Measurements from ENCODE around the gene LRRC32. TPM values are rescaled to one million over a fixed set of nuclear protein-coding genes. Genes with fewer than 3 reads are reported as not detected.

Gene LRRC32
- polyA plus RNA-seq, 3 donors: 1.5 TPM; not detected in 2

DNA sequence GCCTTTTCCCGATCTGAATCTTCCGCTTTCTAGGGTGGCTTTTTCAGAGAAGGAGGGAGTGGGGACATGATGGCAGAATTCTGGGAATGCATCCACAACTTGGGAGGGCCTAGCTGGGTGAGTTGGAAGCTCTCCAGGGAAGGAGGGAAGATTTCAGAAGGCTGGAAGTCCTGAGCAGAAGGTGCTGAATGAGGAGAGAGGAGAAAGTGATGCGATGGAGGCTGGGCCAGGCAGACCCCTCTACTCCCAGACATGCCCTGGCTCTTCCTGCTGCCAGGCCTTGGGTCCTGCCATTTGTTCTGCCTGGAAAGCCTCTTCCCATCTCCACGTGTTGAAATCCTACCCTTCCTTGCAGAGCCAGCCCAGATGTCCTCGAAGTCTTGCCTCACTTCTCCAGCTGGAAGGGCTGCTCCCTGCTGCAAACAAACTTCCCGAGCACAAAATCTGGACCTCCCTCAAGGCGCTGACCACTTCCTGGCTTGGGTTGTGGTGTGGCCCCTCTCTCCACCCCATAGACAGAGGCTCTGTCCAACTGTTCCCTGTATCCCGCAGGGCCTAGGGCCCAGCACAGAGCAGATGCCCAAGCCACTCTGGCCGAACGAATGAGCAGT is 16.8 kb downstream of the LRRC32 start:
- no peak overlapping the region for H3K4me3 Mint-ChIP-seq
- H3K79me2 ChIP-seq (ENCODE audit: insufficient read depth, low read length): no peaks in the 10 kb centered on the region
- no peaks in the 10 kb centered on the region for H3K36me3 ChIP-seq (replicated peaks in 1 of 2; ENCODE audit: control insufficient read depth in 1 of 2, insufficient read depth in 2 of 2, low read length in 2 of 2)
- no peak overlapping the region for H3K4me2 ChIP-seq (replicated peaks; ENCODE audit: extremely low read depth, low read length, poor library complexity, severe bottlenecking)
- H3K4me1 ChIP-seq (ENCODE audit: control insufficient read depth in 1 of 2, insufficient read depth in 2 of 2, low read length in 2 of 2): peaks cover 0 to 9% of the 10 kb centered on the region in 2 donors
- H3K36me3 Mint-ChIP-seq: no peaks in the 10 kb centered on the region
- peaks cover 14% of the 10 kb centered on the region for H3K4me1 Mint-ChIP-seq
- H3K27me3 Mint-ChIP-seq (ENCODE audit: low read depth in 3 of 3): peaks cover 3 to 17% (median 8%) of the 10 kb centered on the region in 3 donors
- intact Hi-C loops (cut with micrococcal nuclease): no loop called here
- 72% methylated on average over 7 of the region's 10 CpGs for WGBS (ENCODE audit: insufficient coverage)
- H3K4me3 ChIP-seq (replicated peaks in 1 of 3; ENCODE audit: low read depth in 2 of 3, low read length in 3 of 3): no peak overlapping the region
- peaks cover 0 to 2% (median 0%) of the 10 kb centered on the region in 7 donors for H3K9me3 Mint-ChIP-seq
- DNase-seq: no peak
- H4K20me1 ChIP-seq (ENCODE audit: insufficient read depth, low read length): no peaks in the 10 kb centered on the region
- no peaks in the 10 kb centered on the region for H3K9me3 ChIP-seq (replicated peaks in 1 of 2; ENCODE audit: control insufficient read depth in 1 of 2, insufficient read depth in 1 of 2, low read length in 2 of 2)
- no peak overlapping the region for H3K9ac ChIP-seq (ENCODE audit: insufficient read depth, low read length, poor library complexity, severe bottlenecking)
- no peak overlapping the region for H3K27ac Mint-ChIP-seq
- no peaks in the 10 kb centered on the region for H3K27me3 ChIP-seq (ENCODE audit: control insufficient read depth in 2 of 2, insufficient read depth in 2 of 2, low read length in 2 of 2)
- no peak overlapping the region for H2AFZ ChIP-seq (ENCODE audit: insufficient read depth, low read depth, low read length, poor library complexity, severe bottlenecking)
- no peak overlapping the region for H3K27ac ChIP-seq (ENCODE audit: low read depth in 1 of 2, low read length in 2 of 2)
- TF ChIP-seq, protein P1, sequence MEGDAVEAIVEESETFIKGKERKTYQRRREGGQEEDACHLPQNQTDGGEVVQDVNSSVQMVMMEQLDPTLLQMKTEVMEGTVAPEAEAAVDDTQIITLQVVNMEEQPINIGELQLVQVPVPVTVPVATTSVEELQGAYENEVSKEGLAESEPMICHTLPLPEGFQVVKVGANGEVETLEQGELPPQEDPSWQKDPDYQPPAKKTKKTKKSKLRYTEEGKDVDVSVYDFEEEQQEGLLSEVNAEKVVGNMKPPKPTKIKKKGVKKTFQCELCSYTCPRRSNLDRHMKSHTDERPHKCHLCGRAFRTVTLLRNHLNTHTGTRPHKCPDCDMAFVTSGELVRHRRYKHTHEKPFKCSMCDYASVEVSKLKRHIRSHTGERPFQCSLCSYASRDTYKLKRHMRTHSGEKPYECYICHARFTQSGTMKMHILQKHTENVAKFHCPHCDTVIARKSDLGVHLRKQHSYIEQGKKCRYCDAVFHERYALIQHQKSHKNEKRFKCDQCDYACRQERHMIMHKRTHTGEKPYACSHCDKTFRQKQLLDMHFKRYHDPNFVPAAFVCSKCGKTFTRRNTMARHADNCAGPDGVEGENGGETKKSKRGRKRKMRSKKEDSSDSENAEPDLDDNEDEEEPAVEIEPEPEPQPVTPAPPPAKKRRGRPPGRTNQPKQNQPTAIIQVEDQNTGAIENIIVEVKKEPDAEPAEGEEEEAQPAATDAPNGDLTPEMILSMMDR (IDR thresholded peaks at IDR 0.05): no peak

DNA sequence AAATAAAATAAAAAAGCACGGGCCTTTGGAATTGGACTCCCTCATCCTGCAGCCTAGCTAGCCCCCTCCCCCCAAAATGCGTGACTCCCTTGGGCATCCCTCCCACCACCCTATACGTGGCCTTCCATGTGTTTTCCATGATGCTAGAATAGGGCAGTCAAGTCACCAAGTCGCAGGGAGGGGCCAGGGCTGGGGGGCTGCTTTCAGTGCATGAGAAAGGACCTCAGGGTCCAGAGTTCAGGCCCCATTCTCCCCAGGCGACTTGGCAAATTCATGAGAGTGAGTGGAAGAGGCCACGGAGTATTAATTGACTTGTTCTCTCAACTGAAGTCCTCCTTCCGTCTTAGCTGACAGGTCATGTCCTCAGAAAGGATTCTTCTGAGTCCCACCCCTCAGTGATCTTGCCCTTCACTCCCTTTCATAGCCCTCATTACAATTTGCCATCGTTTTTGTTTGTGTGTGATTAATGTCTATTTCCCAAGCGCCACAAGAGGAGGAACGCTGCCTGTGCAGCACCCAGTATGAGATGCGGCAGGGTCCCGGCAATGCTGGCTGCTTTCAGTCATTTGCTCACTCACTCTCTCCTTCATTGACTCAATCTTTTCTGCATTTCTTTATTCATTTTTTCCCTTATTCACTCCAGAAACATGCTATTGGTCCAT is 17.4 kb downstream of the LRRC32 start:
- no peak for DNase-seq
- Histone ChIP-seq H3K9me3 (replicated peaks in 1 of 2; ENCODE audit: control insufficient read depth in 1 of 2, insufficient read depth in 1 of 2, low read length in 2 of 2) (no peaks in the 10 kb centered on the region), H3K27me3 (ENCODE audit: control insufficient read depth in 2 of 2, insufficient read depth in 2 of 2, low read length in 2 of 2) (no peaks in the 10 kb centered on the region), H3K4me1 (ENCODE audit: control insufficient read depth in 1 of 2, insufficient read depth in 2 of 2, low read length in 2 of 2) (peaks cover 0 to 9% of the 10 kb centered on the region in 2 donors), H3K9ac (ENCODE audit: insufficient read depth, low read length, poor library complexity, severe bottlenecking) (no peak overlapping the region), H2AFZ (ENCODE audit: insufficient read depth, low read depth, low read length, poor library complexity, severe bottlenecking) (no peak overlapping the region), H3K4me2 (replicated peaks; ENCODE audit: extremely low read depth, low read length, poor library complexity, severe bottlenecking) (no peak overlapping the region), H3K27ac (ENCODE audit: low read depth in 1 of 2, low read length in 2 of 2) (no peak overlapping the region), H3K79me2 (ENCODE audit: insufficient read depth, low read length) (no peaks in the 10 kb centered on the region), H3K4me3 (replicated peaks in 1 of 3; ENCODE audit: low read depth in 2 of 3, low read length in 3 of 3) (no peak overlapping the region), H3K36me3 (replicated peaks in 1 of 2; ENCODE audit: control insufficient read depth in 1 of 2, insufficient read depth in 2 of 2, low read length in 2 of 2) (no peaks in the 10 kb centered on the region), H4K20me1 (ENCODE audit: insufficient read depth, low read length) (no peaks in the 10 kb centered on the region)
- peaks cover 1 to 15% (median 8%) of the 10 kb centered on the region in 3 donors for H3K27me3 Mint-ChIP-seq (ENCODE audit: low read depth in 3 of 3)
- no peak overlapping the region for H3K4me3 Mint-ChIP-seq
- H3K27ac Mint-ChIP-seq: peak overlapping the region in 1 of 7 donors; percentile 4
- H3K36me3 Mint-ChIP-seq: no peaks in the 10 kb centered on the region
- peaks cover 0 to 2% (median 0%) of the 10 kb centered on the region in 7 donors for H3K9me3 Mint-ChIP-seq
- TF ChIP-seq, protein P1 (IDR thresholded peaks at IDR 0.05): no peak
- WGBS (ENCODE audit: insufficient coverage): 93% methylated on average over 8 of the region's 12 CpGs
- H3K4me1 Mint-ChIP-seq: peaks cover 14% of the 10 kb centered on the region
- intact Hi-C loops (cut with micrococcal nuclease): no loop called here

All from CD14-positive monocyte (primary cell).